T-helper 1 cell (primary cell): ENCODE results near the gene IL17RE.
"Not testable (repeated sequence)": the region's sequence is repeated elsewhere in the genome, so short reads cannot be mapped to it uniquely, and the experiment has no call there.

Experiments used
- DNase-seq, 5 donors: peaks; one replicate each; pipeline ENCODE4 v3.0.0-alpha.2; 2012 to 2020
- total RNA-seq, 4 donors: gene quantifications; one replicate each; lab custom pipeline; 2026; lab: John Stamatoyannopoulos, UW

IL17RE gene
- total RNA-seq, result 0.24 to 2.1 (median 0.83) reads per million in 4 donors

DNA sequence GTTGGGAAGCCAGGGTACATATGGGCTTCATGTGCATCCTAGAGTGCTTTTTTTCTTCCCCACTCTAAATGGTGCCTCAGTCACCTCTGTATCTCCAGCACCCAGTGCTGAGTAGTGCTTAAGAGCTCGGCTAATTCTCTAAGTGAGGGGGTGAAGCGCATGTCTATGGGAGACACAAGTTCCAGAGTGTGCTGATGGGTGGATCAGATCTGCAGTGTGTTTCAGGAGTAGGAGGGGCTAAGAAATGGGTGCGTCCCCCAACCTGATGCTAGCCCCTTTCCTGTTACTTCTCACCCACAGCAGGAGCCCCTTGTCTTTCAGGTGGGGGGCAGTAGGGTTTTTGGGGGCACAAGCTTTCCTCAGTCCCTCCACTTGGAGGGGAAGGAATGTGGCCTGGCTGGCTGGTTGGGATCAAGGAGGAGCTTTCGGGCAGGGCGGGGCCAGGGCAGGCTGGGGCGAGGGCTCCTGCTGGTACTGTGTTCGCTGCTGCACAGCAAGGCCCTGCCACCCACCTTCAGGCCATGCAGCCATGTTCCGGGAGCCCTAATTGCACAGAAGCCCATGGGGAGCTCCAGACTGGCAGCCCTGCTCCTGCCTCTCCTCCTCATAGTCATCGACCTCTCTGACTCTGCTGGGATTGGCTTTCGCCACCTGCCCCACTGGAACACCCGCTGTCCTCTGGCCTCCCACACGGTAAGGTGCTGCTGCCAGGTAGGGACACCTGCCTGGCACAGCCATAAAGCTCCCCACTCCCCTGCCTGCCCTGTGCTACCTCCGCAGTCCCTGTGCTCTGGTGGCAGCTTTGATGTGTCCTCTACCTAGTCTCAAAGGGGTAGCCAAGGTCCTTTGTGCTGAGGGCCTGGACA is at the start of gene IL17RE:
TSS of gene IL17RE (plus strand) at position 477 of the 866 bp plus-strand sequence. CDS start at position 562, 85 bp downstream.
- no peak for DNase-seq

GRCh38 chr3:9854291-9854940 is 48.2 kb upstream of the IL17RE start:
- DNase-seq, result not testable (repeated sequence)

DNA sequence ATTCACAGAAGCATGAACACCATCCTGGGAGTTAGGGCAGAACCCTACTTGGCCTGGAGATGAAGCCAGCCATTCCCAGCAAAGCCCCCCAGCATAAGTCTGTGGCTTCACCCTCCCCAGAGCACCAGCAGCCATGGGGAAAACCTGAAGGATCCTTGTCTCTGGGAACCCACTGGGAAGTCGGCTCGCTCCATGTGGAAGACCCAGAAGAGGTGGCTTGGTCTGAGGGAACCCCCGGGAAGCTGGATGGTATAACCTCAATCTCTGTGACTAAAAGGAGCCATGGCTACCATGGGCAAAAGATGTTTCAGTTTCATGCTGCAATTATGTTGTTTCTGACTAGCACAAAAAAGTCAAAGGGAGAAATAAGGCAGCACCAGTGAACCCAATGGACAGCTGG is 47.1 kb upstream of the IL17RE start:
- DNase-seq, result no peak

DNA sequence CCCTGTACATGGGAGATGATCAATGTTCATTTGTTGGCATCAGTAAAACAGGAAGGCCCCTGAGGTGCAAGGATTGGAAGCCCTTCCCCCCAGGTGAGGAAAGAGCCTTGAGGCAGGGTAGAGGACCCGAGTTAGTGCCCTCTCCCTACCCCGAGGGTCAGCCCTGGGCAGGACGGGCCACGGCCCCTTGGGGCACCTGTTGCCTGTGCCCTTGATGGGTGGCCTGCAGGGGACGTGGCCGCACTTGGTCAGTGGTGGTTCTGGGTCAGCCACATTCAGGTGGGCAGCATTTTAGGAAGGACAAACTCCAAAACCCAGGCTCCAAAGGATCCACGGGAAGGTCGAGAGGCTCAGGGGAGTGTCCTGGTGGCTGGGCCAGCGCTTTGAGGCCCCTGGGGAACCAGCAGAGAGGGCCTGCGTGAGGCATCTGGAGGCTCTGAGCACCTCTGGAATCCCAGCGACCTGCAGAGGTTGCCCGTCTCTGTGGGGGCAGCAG is 43.1 kb upstream of the IL17RE start:
- no peak for DNase-seq

- no peak for DNase-seq
Measured at GRCh38 chr3:9861201-9861600, 41.4 kb upstream of the IL17RE start.

DNA sequence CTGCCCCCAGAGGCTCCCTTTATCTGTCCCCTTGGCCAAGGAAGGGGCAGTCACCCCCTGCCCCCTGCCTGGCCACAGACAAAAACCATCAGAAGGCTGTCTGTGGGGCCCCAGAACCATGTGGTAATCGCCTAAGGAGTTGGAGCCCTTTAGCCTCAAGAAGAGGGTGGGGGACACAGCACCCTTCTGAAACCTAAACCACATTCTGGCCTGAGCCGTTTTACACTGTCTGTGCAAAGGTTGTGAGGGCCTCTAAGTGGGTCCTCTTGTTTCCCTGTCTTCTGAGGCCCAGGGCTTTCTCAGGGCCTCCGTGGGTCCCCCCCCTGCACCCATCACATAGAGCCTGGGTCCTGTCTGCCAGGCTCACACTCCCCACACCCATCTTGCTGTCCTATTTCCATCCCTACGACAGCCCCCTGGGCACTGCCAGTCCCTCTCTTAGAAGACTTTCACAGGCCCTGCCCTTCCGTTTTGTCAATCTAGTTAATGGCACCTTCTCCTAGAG is 41.0 kb upstream of the IL17RE start:
- no peak for DNase-seq

DNA sequence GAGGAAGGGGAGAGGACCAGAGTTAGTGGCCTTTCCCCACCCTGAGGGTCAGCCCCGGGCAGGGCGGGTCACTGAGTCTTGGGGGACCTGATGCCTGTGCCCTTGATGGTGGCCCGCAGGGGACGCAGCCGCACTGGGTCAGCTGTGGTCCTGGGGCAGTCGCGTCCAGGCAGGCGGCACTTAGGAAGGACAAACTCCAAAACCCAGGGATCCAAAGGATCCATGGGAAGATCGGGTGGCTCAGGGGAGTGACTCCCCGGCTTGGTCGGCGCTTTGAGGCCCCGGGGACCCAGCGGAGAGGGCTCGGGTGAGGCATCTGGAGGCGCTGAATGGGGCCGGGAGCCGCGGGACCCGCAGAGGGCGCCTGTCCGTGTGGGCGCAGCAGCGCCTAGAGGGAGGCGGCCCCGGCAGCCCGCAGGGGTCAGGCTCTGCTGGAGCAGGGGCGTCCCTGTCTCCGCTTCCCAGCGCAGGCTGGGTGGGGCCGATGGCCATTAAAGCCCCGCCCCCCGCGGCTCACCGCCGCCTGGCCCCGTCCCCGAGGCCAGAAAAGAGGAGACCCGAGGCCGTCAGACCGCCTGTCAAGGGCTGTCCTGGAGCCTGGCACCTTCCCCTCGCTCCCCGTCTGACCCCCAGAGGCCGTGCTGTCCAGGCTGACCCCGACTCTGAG is 40.1 kb upstream of the IL17RE start:
- peak in 1 of 5 donors; percentile 15 for DNase-seq

DNA sequence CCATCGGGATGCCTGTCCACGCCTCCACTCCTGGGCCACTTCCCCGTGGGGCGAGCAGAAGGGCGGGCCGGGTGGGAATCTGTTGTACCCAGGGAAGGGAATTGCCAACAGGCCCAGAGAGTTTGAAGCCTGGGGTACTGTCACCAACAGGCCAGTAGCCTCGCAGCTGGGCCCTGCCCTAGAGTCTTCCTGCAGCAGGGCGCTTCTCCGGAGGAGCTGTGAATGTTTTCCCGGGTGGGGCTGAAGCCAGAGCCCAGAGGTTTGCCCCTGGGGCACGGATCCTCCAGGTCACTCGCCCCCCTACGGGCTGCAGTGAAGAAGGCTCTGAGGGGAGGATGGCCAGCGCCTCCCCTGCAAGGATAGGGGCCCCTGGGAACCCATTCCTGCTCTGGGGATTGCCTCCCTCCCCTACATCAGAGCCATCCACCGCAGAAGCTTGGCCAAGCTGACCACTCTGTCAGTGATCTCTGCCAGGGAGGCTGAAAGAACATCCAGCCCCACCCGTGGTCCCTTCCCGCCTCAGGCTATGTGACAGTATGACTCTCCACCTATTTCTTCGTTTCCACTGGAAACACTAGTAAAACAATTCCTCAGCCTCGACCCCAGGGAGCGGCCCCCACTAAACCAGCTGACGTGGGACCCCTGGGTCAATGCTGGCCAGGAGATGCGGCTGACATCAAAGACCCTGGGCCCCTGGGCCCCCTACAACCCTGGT is 39.4 kb upstream of the IL17RE start:
- no peak for DNase-seq

GRCh38 chr3:9864200-9864927 is 38.3 kb upstream of the IL17RE start:
- no peak for DNase-seq

GRCh38 chr3:9865125-9865637 is 37.5 kb upstream of the IL17RE start:
- not testable (repeated sequence) for DNase-seq

DNA sequence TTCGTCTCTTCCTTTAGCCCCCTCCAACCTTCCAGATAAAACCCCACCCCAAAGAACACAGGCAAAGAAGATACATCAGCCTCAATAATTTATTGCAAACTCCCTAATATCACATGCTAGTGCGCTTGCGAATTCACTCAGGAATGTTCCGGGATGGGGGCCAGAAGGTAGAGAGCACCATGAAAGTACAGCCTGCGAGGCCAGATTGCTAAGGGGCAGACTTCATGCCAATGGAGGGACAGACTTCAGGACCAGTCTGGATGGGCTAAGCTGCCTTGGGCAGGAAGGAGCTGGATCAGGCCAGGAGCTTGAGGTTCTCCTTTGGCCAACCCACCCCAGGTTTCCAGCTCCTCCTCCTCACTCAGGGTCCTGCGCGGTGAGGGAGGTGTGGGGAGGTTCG is 36.0 kb upstream of the IL17RE start:
- no peak for DNase-seq

GRCh38 chr3:9867106-9867505 is 35.5 kb upstream of the IL17RE start:
- no peak for DNase-seq

DNA sequence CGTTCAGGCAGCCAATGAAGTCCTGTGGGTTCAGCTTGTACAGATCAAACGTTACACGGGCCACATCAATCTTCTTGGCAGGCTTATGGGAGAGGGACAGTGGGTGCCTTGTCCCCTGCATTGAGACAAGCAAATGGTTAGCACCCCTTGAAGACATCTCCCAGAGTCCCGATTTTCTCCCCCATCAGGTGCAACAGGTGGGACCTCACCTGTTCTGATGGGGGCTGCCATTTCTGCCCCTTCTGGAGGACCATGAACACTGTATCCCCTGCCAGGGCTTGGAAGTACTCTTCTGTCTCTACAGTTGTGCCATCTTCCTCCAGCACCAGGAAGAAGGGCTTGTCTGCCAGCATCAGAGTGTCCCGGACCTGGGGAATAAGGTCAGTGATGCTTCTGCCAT is 32.7 kb upstream of the IL17RE start:
- DNase-seq, result no peak

GRCh38 chr3:9870978-9871377 is 31.7 kb upstream of the IL17RE start:
- DNase-seq, result no peak

DNA sequence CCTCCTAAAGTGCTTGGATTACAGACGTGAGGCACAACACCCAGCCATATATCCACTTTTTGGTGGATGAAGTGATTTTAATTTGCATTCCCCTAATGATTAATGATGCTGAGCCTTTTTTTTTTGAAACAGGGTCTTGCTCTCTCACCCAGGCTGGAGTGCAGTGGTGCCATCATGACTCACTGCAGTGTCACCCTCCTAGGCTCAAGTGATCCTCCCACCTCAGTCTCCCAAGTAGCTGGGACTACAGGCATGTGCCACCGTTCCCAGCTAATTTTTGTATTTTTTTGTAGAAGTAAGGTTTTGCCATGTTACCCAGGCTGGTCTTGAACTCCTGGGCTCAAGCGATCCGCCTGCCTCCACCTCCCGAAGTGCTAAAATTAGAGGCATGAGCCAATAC is 30.6 kb upstream of the IL17RE start:
- not testable (repeated sequence) for DNase-seq

- DNase-seq, result no peak
Measured at GRCh38 chr3:9875448-9875847, 27.2 kb upstream of the IL17RE start.

- DNase-seq, result not testable (repeated sequence)
Measured at GRCh38 chr3:9876255-9876654, 26.4 kb upstream of the IL17RE start.

GRCh38 chr3:9876991-9877390 is 25.7 kb upstream of the IL17RE start:
- no peak for DNase-seq

GRCh38 chr3:9878700-9879099 is 23.9 kb upstream of the IL17RE start:
- no peak for DNase-seq

DNA sequence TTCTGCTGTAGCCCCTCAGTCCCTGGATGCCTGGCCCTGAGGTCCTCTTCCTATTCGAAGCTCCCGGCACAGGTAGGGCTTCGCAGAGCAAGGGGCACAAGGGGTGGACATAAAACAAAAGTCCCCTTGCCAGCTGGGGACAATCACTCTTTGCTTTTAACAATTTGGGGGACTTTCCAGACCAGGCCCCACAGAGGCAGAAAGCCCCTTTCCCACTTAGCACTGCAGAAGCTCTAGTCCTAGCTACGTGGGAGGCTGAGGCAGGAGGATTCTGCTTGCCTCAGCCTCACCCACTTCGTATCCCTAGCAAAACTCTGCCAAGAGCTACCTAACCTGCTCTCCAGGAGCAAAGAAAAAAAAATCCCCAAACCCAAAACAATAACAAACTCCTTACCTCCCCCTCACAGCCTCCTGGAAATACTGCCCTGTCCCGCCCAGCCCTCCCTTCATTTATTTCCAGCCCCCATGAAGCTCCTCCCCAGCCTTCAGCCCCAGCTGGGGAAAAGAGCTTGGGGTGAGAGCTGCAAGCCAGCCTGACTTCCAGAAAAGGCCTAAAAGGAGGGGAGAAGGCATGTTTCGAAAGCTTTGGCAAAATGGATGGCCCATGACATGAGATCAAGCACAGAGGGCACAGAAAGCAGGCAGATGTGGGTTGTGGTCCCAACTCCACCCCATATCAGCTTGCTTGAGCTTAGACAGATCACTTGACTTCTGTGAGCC is 22.7 kb upstream of the IL17RE start, which contains the start of gene CIDEC:
TSS of gene CIDEC (minus strand) at position 424 of the 720 bp plus-strand sequence. CDS start 1,767 bp downstream, outside the sequence.
- no peak for DNase-seq

DNA sequence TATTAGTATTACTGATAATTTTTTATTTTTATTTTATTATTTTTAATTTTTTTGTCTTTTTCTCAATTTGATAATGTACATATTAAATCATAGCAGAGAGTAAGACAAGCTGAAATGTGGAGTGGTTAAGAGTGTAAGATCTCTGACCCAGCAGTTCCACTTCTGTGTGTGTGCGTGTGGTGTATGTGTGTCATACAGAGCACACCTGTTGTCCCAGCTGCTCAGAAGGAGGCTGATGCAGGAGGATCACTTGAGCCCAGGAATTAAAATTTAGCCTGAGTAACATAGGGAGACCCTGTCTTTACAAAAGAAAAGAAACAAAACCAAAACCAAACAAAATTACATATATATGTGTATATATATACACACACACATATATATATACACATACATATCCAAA is 21.2 kb upstream of the IL17RE start:
- DNase-seq, result no peak
